ENCODE data around the gene GSTP1.
"Not testable (repeated sequence)": the region's sequence is repeated elsewhere in the genome, so short reads cannot be mapped to it uniquely, and the experiment has no call there.

Gene GSTP1

GRCh38 chr11:67583247-67584204, at the start of gene GSTP1:
Gene GSTP1, plus strand, starts transcription at chr11:67583812. Its CDS starts 32 bp downstream, at chr11:67583844.
- TF ChIP-seq JUND (IDR thresholded peaks at IDR 0.05; ENCODE audit: low read depth): no peak
- DNase-seq (ENCODE audit: low read depth in 1 of 2, low spot score in 1 of 2): no peak
- in situ Hi-C loops (cut with HindIII; ENCODE audit: low pct_unique_long_range_greater_than_20kb, low sequenced_read_pairs): no loop called here

- in situ Hi-C loops (cut with HindIII; ENCODE audit: low pct_unique_long_range_greater_than_20kb, low sequenced_read_pairs): no loop called here
- peak in 1 of 2 experiments; percentile 63 for DNase-seq (ENCODE audit: low read depth in 1 of 2, low spot score in 1 of 2)
- TF ChIP-seq JUND (IDR thresholded peaks at IDR 0.05; ENCODE audit: low read depth): no peak
Measured at GRCh38 chr11:67534070-67534679, 49.4 kb upstream of the GSTP1 start.

DNA sequence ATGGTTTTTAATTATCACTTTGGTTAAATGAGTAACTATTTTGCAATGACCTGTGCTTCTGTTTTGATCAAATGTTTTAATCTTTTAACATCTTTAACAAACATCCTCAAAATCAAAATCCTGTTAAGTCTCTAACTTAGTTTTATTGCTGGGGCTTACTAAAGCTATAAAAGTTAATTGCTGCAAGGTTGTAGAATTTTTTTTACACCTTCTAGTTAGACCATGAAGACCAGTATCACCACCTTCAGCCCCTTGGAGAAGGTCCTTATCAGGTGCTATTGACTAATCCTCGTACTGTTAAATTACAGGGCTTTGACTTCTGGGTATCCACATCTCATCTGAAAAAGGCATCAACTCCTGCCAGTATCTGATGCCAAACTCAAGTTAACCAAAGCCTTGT, 48.1 kb upstream of the GSTP1 start:
- TF ChIP-seq JUND (IDR thresholded peaks at IDR 0.05; ENCODE audit: low read depth): no peak
- DNase-seq (ENCODE audit: low read depth in 1 of 2, low spot score in 1 of 2): no peak
- in situ Hi-C loops (cut with HindIII; ENCODE audit: low pct_unique_long_range_greater_than_20kb, low sequenced_read_pairs): no loop called here

GRCh38 chr11:67538306-67538705, 45.3 kb upstream of the GSTP1 start:
- no peak for DNase-seq (ENCODE audit: low read depth in 1 of 2, low spot score in 1 of 2)
- in situ Hi-C loops (cut with HindIII; ENCODE audit: low pct_unique_long_range_greater_than_20kb, low sequenced_read_pairs): no loop called here
- no peak for TF ChIP-seq JUND (IDR thresholded peaks at IDR 0.05; ENCODE audit: low read depth)

DNA sequence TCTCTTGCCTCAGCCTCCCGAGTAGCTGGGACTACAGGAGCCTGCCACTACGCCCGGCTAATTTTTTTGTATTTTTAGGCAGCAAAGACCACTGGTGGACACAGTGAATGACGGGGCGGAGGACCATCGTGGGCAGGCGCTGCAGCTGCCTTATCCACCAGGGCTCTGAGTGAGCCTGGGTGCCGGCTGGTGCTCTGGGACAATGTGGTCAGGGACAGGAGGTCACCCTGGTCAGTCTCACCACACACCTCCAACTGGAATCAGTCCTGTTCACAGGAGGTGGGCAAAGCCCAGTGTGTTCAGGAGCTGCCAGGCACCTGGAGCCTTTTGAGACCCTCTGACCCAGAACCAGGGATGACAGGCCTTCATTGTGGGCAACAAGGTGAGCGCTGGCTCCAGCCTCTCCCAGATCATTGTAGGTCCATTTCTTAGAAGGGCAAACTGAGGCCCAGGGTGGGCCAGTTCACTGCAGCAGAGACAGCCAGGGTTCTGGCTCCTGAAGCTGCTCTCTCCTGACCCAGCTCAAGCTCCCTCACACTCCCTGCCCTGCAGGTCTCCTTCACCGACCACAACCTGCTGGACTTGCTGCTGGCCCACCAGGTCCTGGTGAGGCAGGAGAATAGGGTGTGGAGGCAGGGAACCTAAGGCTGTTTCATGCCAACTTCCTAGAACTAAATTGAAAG, 44.6 kb upstream of the GSTP1 start:
- no peak for DNase-seq (ENCODE audit: low read depth in 1 of 2, low spot score in 1 of 2)
- TF ChIP-seq JUND (IDR thresholded peaks at IDR 0.05; ENCODE audit: low read depth): no peak
- in situ Hi-C loops (cut with HindIII; ENCODE audit: low pct_unique_long_range_greater_than_20kb, low sequenced_read_pairs): no loop called here

- no peak for TF ChIP-seq JUND (IDR thresholded peaks at IDR 0.05; ENCODE audit: low read depth)
- DNase-seq (ENCODE audit: low read depth in 1 of 2, low spot score in 1 of 2): peak in 1 of 2 experiments; percentile 77
- in situ Hi-C loops (cut with HindIII; ENCODE audit: low pct_unique_long_range_greater_than_20kb, low sequenced_read_pairs): no loop called here
Measured at GRCh38 chr11:67539550-67539949, 44.1 kb upstream of the GSTP1 start.

DNA sequence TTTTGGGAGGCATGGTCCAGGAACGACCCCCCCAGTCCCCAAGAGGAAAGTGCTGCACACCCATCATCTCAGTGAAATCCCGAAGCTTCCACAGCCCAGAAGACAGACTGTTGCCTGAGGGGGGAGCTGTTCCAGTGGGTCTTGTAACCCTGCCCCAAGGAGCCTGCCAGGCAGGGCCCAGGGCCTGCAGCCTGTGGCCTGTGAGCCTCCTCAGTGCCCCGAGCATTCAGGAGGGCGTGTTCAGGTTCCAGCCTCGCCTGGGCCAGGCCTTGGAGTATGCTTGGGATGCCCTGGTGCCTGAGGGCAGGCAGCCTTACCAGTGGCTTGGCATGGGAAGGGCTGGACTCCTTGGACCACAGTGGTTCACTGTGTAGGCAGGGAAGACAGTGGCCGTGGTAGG, 42.4 kb upstream of the GSTP1 start:
- no peak for DNase-seq (ENCODE audit: low read depth in 1 of 2, low spot score in 1 of 2)
- TF ChIP-seq JUND (IDR thresholded peaks at IDR 0.05; ENCODE audit: low read depth): no peak
- in situ Hi-C loops (cut with HindIII; ENCODE audit: low pct_unique_long_range_greater_than_20kb, low sequenced_read_pairs): no loop called here

DNA sequence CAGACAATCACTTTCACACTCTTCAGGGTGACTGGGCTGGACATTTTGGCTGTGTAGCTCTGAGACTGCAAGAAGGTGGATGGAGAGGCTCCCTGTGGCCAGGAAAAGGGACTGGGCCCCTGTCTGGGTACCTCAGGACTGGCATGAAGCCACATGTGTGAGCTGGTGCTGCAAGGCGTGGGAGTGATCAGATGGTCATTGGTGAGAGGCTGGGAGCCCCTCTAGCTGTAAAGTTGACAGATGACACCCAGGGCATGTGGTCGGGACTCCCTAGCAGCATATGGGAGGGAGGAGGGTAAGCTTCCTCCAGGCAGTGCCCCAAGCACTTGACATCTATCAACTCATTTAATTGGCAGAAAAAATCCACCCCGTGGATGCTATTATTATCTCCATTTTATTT, 41.4 kb upstream of the GSTP1 start:
- DNase-seq (ENCODE audit: low read depth in 1 of 2, low spot score in 1 of 2): no peak
- in situ Hi-C loops (cut with HindIII; ENCODE audit: low pct_unique_long_range_greater_than_20kb, low sequenced_read_pairs): no loop called here

DNA sequence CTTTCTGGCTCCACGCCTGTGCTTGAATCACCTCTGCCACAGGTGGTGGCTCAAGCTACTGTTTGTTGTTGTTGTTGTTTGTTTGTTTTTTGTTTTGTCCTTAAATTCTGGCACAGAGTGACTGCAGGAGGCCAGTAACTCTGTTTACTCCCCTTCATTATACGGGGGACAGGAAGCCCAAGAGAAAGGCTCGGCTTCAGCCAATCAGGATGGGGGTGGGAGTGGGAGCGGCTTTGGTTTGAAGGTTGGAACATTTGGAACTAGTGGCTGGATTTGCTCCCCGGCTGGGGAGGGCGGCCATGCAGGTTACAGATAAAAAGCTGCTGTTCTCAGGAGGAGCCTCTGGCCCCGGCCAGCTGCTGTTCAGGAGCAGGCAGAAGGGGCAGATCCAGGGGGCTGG, 40.6 kb upstream of the GSTP1 start:
- in situ Hi-C loops (cut with HindIII; ENCODE audit: low pct_unique_long_range_greater_than_20kb, low sequenced_read_pairs): no loop called here
- TF ChIP-seq JUND (IDR thresholded peaks at IDR 0.05; ENCODE audit: low read depth): no peak
- no peak for DNase-seq (ENCODE audit: low read depth in 1 of 2, low spot score in 1 of 2)

More for the DNA sequence above, 41.4 kb upstream of the GSTP1 start:
- no peak for TF ChIP-seq JUND (IDR thresholded peaks at IDR 0.05; ENCODE audit: low read depth)

DNA sequence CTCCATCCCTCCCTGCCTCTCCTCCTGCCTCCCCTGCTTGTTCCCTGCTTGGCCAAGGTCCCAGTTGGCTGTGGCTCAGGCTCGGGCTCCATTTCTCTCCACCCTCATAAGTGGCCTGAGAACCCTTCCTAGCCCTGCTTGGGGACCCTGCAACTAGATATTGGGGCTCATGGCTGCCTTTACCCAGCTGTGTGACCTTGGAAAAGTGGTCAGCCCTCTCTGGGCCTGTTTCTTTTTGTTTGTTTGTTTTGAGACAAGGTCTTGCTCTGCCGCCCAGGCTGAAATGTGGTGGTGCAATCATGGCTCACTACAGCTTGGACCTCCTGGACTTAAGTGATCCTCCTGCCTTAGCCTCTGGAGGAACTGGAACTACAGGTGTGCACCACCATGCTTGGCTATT, 40.0 kb upstream of the GSTP1 start:
- DNase-seq (ENCODE audit: low read depth in 1 of 2, low spot score in 1 of 2): no peak
- no peak for TF ChIP-seq JUND (IDR thresholded peaks at IDR 0.05; ENCODE audit: low read depth)
- in situ Hi-C loops (cut with HindIII; ENCODE audit: low pct_unique_long_range_greater_than_20kb, low sequenced_read_pairs): no loop called here

DNA sequence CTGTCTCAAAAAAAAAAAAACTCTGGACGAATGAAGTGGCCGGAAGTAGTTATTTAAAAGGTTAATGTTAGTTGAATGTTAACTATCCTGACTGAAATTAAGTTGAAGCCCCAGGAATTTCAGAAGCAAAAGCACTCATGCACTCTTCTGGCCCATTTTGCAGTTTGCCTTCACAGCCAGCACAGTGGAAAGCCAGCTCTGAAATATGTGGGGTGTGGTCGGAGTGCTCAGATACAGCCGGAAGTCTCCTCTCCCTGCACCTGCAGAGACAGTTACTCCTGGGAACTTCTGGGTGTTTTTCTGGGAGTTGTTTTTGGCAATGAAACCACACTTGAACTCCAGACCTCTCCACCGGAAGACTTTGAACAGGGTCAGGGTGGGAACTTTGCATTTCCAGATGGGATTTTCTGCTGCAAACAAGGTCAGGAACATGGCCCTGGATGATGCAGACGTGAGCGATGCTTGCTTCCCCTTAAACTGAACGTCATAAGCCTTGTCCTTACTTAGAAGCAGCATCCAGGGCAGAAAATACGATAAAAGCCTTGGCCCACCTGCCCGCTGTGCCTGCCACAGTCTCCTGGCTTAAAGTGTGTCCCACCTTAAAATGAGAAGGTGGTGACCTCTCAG, 38.9 kb upstream of the GSTP1 start:
- no peak for TF ChIP-seq JUND (IDR thresholded peaks at IDR 0.05; ENCODE audit: low read depth)
- DNase-seq (ENCODE audit: low read depth in 1 of 2, low spot score in 1 of 2): no peak
- in situ Hi-C loops (cut with HindIII; ENCODE audit: low pct_unique_long_range_greater_than_20kb, low sequenced_read_pairs): no loop called here

DNA sequence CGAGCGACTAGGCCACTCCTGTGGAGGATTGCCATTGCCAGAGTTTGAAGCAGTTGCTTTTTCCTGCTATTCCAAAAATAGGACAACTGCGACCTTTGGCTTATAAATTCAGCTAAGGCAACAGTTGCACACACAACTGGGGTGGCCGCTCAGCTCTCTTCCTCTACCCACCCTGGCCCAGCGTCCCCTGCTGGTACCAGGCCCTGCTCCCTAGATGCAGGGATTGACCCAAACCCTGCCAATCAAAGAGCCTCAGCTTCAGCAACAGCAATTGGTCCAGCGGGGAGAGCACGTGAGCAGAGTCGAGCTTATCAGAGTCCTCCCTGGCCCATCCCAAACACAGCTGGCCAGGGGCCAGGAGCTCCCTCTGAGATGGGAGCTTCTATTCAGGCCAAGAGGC, 38.3 kb upstream of the GSTP1 start:
- no peak for TF ChIP-seq JUND (IDR thresholded peaks at IDR 0.05; ENCODE audit: low read depth)
- no peak for DNase-seq (ENCODE audit: low read depth in 1 of 2, low spot score in 1 of 2)
- in situ Hi-C loops (cut with HindIII; ENCODE audit: low pct_unique_long_range_greater_than_20kb, low sequenced_read_pairs): no loop called here

GRCh38 chr11:67548112-67548511, 35.5 kb upstream of the GSTP1 start:
- DNase-seq (ENCODE audit: low read depth in 1 of 2, low spot score in 1 of 2); in situ Hi-C loops (cut with HindIII; ENCODE audit: low pct_unique_long_range_greater_than_20kb, low sequenced_read_pairs): not testable (repeated sequence)
